ENCODE measurements around the gene TESK2.
"Not testable (repeated sequence)": the region's sequence is repeated elsewhere in the genome, so short reads cannot be mapped to it uniquely, and the experiment has no call there.

Gene TESK2

DNA sequence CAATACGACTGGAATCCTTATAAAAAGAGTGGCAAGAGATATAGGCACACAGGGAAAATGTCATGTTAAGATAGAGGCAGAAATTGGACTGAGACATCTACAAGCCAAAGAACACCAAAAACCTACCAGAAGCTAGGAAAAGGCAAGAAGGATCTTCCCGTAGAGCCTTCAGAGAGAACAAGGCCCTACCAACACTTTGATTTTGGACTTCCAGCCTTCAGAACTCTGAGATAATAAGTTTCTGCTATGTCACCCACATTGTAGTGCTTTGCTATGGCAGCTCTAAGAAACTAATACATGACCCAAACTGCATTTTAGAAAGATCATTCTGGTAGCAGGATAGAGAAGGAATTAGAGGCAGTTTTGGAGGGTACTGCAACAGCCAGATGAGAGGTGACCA, 126.7 kb downstream of the TESK2 start:
- FAIRE-seq, result no peak

DNA sequence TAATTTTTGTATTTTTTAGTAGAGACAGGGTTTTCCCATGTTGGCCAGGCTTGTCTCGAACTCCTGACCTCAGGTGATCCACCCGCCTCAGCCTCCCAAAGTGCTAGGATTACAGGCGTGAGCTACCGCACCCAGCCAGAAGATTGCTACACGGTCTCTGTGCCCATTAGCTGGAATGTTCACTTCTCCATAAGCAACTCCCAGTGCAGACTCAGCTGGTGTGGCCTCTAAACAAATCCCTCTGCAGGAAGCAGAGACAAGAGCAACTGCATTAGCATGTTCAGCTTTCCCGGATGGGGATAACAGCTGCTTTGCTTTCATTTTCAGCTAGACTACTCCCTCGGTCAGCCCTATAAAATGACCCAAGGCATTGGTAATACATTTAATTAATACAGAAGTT, 130.0 kb downstream of the TESK2 start:
- FAIRE-seq, result not testable (repeated sequence)

DNA sequence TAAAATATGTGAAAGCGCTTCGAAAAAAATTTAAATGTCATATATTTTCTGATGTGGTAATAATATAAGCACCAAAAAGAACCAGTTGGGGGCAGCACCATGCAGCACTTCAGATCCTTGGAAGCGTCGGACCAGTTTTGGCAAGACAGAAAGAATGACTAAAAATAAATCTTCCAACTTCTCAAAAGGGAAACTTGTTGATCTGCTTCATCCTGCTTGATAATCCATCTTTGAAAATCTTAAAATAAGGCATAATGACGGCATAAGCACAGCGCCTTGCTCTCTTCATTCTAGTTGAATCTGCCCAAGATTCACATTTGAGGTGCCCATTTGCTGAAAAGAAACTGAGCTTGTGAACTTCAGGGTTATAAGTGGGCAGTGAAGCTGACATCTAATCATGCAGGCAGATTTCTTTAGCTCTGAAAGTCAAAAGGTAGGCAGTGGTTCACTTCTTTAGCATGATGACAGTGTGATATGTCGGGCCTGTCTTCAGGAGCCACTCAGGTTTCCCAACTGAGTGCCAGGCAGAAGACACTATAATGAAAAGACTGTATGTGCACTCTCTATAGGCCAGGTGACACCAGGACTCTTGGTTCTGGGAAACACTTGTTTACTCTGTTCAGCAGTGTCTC, 131.0 kb downstream of the TESK2 start:
- FAIRE-seq, result peak; percentile 95

DNA sequence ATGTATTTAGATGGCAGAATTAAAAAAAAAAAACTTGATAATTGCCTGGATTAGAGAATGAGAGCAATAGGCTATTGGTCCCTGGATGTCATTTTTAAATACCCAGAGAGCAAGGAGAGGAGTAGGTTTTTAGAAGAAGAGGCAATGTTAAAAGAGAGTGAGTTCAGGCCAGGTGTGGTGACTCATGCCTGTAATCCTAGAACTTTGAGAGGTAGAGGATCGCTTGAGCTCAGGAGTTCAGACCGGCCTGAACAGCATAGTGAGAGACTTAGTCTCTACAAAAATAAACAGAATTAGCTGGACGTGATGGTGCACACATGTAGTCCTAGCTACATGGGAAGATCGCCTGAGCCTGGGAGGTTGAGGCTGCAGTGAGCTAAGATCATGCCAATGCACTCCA, 134.8 kb downstream of the TESK2 start:
- no peak for FAIRE-seq

DNA sequence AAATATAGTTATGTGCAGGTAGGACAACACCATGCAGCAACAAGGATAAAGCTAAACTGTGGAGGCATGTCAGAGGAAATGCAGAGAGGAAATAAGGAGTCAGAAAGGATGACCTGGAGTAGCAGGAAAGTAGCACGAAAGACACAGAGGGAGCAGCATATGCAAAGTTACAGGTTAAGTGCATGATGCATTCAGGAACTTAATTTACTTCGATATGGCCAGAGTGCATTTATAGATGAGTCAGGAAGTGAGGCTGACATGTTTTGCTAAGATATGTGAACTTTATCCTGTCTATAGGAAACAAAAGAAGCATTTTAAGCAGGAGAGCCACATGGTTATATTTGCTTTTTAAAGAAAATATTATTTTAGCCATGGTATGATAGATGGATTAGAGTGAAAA, 135.3 kb downstream of the TESK2 start:
- no peak for FAIRE-seq

DNA sequence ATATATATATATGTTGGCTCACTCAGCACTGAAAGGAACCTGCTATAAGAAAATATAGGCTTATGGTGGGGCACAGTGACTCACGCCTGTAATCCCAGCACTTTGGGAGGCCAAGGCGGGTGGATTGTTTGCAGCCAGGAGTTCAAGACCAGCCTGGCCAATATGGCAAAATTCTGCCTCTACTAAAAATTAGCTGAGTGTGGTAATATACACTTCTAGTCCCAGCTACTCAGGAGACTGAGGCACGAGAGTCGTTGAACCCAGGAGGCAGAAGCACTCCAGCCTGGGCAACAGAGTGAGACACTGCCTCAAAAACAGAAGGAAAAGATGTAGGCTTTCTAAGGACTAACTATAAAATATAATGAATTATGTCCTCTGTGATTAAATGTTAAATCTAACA, 136.1 kb downstream of the TESK2 start:
- FAIRE-seq, result no peak

DNA sequence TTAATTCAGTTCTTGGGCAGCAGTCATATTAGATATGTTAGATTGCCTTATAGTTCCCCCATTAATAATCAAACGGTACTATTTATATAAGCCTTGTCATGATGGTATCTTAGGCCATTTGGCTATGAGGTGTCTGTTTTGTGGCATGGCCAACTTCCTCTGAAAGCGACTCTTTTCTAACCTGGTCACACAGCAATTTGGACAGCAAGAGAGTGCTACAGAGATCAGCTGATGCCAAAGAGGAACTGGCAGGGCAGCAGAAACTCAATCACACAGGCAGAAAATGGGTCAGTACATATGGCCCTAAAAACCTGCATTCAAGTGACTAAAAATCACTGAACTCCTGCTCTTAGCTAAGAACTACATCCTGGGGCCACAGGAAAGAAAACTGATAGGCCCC, 137.3 kb downstream of the TESK2 start:
- no peak for FAIRE-seq

DNA sequence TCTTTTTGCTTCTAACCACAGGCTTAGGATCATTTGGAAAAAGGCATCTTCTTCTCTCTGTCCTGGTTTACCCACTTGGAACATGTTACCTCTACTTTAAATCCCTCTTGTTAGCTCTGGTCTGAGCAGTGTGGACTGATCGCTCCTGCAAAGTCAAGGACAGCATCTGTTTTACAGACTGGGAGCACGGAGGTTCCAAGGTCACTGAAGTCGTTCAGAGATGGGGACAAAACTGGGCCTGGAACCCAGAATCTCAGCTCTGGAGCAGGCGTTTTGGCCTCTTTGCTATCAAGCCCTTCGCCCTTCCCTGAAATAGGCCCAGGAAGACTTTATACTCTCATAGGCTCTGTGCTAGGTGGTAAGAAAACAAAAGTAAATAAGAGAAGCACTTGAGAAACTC, 139.5 kb downstream of the TESK2 start:
- no peak for FAIRE-seq

DNA sequence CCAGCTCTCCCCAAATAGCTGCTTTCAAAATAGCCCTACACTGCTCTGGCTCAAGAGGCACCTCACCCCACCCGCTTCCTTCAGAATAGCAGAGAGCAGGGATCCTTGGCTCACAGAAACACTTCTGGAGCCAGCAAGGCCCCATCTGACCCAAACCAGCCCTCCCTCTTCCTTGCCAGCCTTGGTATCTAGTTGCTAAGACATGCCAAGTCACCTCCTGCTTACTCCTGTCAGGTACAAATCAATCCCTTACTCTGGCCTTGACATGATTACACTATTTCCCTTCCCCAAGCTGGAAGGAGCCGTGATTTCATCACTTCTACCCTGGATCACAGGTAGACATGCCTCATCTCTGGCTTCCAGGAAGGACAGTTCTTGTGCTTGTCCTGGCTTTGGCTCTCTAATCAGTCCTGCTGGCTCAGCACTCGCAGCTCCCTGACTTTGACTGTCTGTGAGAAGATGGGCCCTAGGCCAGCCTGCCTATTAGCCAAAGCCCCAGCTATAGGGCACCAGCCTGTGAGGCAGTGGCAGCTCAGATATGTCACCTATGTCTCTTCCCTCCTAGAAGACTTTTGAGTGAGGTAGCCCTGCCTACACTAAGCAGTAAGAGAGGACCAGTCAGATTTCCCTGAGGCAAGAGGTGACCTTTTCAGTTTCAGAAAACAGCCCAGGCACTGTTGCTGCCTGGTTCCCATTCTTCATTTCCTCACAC, 141.8 kb downstream of the TESK2 start:
- no peak for FAIRE-seq

DNA sequence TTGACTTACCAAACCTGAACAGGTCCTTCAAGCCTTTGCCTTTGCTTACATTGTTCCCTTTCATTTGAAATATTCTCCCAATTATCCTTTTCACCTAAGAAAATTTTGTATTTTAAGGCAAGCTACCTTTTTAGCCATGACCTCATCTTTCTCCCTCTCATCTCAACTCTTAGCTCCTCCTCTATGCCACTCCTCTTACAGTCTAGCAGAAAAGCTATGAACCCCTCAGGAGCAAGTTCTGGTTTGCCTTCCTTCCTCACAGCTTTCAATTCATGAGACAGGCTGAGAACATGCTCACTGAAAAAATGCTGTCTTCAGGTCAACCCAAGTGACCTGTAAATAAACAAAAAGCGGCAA, 142.4 kb downstream of the TESK2 start:
- FAIRE-seq, result no peak

DNA sequence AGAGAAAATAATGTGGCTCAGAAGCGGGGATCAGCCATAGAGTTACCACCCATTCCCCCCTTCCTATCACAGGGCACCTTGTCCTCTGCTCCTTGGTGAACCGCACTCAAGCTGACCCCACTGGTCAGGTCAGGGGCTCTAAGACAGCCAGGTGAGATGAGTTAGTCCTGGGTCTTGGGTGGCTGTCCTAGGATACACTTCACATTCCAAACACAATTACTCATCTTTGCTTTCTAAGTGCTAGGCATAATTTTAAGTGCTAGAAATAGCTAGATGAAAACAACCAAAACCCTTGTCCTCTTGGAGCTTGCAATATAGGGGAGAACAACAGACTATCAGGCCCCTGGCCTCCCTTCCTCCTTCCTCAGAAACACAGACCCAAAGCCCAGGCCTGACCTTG, 142.9 kb downstream of the TESK2 start:
- FAIRE-seq, result no peak

DNA sequence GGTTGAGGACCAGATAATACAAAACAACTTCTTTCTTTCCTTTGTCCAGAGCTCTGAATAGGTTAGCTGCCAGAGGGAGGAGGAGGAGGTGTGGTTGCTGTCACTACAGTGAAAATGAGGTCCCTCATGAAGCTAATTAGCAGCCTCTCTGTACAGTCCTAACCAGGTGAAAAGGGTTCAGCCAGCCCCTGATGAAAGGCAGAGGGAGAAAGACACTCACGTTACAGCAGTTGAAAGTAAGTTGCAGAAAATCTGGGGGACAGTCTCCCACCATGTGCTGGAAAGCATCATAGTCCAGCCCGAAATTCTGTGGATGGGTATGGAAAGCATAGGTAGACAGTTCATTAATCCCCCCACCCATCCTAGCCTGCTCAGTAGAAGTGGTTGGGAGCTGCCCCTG, 144.5 kb downstream of the TESK2 start:
- FAIRE-seq, result no peak

DNA sequence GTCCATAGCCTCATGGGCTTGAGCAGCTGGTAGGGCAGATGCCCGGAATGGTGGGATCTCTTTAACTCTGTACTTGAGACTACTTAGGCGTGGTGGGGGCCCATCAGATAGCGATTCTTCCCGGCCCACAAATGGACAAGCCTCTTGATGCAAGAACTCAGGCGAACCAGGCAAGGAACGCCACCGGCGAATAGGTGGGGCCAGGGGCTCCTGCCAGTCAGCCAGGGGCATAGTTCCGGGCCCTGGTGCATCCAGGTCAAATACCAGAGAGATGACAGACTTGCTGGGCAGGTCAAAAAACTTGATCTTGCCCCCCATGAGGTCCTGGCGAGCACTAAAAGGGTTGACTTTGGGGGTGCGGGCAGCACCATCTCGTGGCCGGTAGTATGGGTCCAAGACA, 145.9 kb downstream of the TESK2 start:
- no peak for FAIRE-seq

DNA sequence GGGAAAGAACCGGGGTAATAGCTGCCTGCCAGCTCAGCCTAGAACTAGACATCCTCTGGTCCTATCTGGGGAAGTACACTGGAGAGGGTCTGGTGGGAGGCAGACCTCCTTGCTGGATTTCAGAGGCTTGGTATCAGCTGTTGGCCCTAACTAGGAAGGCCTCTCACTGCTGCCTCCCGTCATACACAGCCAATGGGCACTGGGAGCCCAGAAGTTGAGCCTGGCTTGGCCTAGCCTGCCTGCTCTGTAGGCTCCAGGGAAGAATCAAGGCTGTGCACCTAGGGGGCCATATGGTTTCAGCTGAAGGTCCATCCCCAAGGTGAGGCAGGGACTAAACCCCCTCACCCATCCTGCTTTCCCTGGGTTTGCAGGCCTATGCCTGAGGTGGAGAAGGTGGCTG, 146.5 kb downstream of the TESK2 start:
- FAIRE-seq, result no peak

DNA sequence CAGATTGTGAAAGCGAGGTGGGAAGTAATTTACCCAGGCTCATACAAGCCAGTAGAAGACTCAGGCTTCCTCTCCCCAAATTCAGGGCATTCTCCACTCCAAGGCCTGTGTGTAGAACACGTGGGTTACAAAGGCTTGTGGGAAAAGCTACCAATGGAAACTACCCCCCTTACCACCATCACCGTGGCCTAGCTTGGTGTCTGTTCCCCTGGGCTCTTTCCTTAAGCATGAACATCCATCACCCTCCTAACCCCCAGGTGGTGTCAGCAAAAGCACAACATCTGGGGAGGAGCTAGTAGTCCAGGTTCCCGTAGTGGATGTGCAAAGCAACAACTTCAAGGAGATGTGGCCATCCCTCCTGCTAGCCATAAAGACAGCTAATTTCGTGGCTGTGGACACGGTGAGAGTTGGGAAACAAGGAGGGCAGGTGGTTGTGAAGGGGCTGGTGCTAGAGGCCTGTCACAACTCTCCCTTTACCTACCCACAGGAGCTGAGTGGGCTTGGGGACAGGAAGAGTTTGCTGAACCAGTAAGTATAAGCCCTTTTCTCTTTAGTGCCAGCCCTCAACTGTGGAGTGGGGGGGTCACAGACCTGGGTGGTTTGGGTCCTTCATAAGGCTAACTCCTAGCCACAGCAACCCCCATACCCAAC, 150.0 kb downstream of the TESK2 start:
- FAIRE-seq, result no peak

DNA sequence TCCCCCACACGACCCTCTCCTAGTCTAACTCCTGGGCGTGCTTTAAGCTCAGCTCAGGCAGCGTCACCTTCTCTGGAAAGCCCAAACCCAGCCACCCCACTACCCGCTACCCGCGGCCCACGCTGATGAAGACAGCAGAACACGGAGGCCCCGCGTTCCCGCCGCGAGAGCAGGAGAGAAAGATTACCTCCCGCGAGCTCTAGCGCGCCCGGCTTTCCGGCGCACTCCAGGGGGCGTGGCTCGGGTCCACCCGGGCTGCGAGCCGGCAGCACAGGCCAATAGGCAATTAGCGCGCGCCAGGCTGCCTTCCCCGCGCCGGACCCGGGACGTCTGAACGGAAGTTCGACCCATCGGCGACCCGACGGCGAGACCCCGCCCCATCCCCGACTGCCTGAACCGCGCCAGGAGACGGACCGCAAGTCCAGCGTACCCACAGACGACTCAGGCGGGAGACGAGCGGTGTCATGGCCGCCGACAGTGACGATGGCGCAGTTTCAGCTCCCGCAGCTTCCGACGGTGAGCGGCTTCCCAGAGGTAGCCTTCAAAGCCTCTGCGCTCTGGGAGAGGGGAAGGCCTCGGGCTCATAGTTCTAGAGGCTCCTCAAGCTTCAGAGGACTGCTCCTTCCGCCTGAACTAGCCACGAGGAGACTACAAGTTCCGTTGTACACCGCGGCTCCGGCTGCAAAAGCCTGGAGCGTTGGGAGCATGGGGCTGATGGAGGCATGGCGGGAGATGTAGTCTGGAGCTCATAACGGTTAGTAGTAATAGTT, 151.0 kb downstream of the TESK2 start, which contains the start of the genes MUTYH and TOE1:
Gene MUTYH (minus strand): TSS at position 652 of the 770 bp plus-strand sequence. CDS start 5,935 bp downstream, outside the sequence.
Gene TOE1 (plus strand): TSS at position 382 of the 770 bp plus-strand sequence. CDS start 83 bp downstream, at position 465.
- FAIRE-seq, result peak; percentile 89

DNA sequence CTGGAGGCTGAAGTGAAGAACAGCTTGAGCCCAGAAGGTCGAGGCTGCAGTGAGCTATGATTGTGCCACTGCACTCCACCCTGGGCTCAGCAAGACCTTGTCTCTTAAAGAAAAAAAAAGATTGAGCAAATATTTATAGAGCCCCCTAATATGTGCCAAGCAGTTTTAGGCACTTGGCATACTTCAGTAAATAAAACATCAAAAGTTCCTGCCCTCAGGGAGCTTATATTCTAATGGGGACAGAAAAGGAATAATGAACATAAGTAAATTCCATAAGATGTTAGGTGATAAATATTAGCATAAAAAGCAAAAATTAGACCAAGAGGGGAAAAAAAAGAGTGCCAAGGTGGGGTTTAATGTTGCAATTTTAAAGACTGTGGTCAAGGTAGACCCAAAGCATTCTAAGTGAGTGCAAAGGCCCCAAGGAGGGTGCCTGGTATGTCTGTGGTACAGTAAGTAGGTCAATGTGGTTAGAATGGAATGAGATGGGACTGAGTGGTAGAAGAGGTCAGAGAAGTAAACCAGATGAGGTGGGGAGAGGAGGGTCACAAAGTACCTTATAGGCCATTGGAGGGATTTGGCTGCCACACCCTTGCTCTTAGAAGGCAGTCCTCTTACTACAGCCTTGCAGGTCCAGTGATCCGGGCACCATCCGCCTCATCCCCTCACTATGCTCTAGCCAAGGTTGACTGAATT, 153.2 kb downstream of the TESK2 start:
- FAIRE-seq, result no peak

DNA sequence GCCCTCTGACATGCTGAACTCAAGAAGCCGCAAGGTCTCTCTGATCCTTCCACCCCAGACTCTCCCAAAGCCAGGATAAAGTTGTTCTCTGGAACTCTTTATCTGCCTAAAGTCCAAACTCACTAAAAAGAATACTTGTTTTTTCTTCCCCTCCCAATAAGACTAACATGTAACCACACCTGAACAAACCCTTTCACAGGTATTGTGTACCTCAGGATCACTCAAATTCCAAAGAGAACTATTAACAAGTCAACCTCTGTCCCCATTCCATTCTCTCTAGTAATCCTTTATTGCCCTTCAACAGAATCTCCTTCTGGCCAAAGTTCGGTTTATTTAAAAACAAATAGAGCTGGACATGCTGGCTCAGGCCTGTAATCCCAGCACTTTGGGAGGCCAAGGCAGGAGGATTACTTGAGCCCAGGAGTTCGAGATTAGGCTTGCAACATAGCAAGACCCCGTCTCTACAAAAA, 155.1 kb downstream of the TESK2 start:
- FAIRE-seq, result no peak

DNA sequence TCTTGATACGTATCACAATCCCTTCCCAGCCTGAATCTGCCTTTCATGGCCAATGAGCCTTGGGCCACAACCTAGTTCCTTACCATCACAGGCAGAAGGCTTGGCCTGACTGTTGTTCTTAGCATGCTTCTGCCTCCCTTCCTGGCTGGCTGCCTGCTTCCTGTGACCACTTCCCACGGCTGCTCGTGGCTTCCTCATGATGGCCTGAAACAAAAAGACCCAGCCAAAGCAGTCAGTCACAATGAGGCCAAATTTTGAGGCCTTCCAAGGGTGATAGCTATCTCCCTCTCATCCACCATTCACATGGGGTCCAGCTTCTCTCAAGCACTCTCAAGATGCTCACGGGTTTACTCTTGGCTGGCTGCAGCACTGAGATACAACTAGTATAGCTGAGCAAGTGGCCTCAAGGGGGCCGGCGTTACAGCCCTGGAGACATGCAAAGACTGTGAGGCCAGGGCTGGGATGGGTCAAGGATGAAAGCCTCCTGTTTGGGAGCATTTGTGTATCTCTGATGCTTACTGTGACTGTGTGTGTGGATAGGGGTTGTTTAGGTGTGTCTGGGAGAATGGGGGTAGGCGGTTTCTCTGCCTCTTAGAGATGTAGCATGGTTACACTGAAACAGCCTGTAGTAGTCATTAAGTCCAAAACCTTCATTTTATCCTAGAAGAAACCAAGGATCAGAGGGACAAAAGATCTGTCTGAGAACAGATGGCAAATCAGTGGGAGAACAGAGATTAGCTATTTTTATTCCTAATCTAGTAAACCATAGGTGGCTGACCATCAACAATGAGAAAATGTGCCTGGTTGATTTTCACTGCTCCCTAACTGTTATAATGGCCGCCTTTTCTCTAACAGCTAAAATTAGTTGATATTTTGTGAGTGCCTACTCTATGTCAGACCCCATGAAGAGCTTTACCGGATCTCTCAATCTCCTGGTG, 156.4 kb downstream of the TESK2 start:
- FAIRE-seq, result no peak

DNA sequence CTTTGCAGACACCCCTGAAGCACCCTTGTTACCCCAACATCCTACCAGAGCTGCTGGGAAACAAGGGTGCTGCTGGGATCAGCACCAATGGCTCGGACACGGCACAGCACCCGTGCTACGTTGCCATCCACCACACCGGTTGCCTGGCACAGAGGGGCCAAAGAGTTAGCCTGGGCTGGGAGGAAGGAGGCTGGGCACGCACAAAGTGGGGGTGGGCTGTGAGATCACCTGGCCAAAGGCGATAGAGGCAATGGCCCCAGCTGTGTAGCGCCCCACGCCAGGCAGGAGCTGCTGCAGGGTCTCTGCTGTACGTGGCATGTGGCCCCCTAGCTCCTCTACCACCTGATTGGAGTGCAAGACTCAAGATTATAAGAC, 158.6 kb downstream of the TESK2 start:
- no peak for FAIRE-seq

All from G401.6 (cell line).